Measurements from ENCODE around the gene MAML3.

Gene MAML3

GRCh38 chr4:140126261-140126660 is 27.7 kb downstream of the MAML3 start:
- DNase-seq (ENCODE audit: low spot score), result no peak

GRCh38 chr4:140125374-140125773 is 28.6 kb downstream of the MAML3 start:
- no peak for DNase-seq (ENCODE audit: low spot score)

- DNase-seq (ENCODE audit: low spot score), result no peak
These were observed 30.2 kb downstream of the MAML3 start for GRCh38 chr4:140123666-140124377.

GRCh38 chr4:140122891-140123290 is 31.1 kb downstream of the MAML3 start:
- DNase-seq (ENCODE audit: low spot score), result no peak

GRCh38 chr4:140121646-140122045 is 32.3 kb downstream of the MAML3 start:
- DNase-seq (ENCODE audit: low spot score), result no peak

GRCh38 chr4:140118931-140119640 is 34.9 kb downstream of the MAML3 start:
- DNase-seq (ENCODE audit: low spot score), result no peak

GRCh38 chr4:140117947-140118346 is 36.0 kb downstream of the MAML3 start:
- DNase-seq (ENCODE audit: low spot score), result no peak

GRCh38 chr4:140116442-140117104 is 37.4 kb downstream of the MAML3 start:
- DNase-seq (ENCODE audit: low spot score), result no peak

GRCh38 chr4:140115140-140115539 is 38.8 kb downstream of the MAML3 start:
- DNase-seq (ENCODE audit: low spot score), result no peak

GRCh38 chr4:140113653-140114052 is 40.3 kb downstream of the MAML3 start:
- DNase-seq (ENCODE audit: low spot score), result no peak

GRCh38 chr4:140112576-140112975 is 41.4 kb downstream of the MAML3 start:
- no peak for DNase-seq (ENCODE audit: low spot score)

GRCh38 chr4:140111256-140111655 is 42.7 kb downstream of the MAML3 start:
- no peak for DNase-seq (ENCODE audit: low spot score)

GRCh38 chr4:140110542-140111215 is 43.3 kb downstream of the MAML3 start:
- no peak for DNase-seq (ENCODE audit: low spot score)

- DNase-seq (ENCODE audit: low spot score), result peak; percentile 66
These were observed 44.2 kb downstream of the MAML3 start for GRCh38 chr4:140109737-140110136.

- DNase-seq (ENCODE audit: low spot score), result no peak
These were observed 44.7 kb downstream of the MAML3 start for GRCh38 chr4:140109292-140109691.

- DNase-seq (ENCODE audit: low spot score), result no peak
These were observed 45.2 kb downstream of the MAML3 start for GRCh38 chr4:140108713-140109230.

- no peak for DNase-seq (ENCODE audit: low spot score)
These were observed 45.7 kb downstream of the MAML3 start for GRCh38 chr4:140108243-140108642.

- no peak for DNase-seq (ENCODE audit: low spot score)
These were observed 47.6 kb downstream of the MAML3 start for GRCh38 chr4:140106289-140106844.

GRCh38 chr4:140105436-140105835 is 48.5 kb downstream of the MAML3 start:
- DNase-seq (ENCODE audit: low spot score), result no peak

- DNase-seq (ENCODE audit: low spot score), result no peak
These were observed 50.3 kb downstream of the MAML3 start for GRCh38 chr4:140103676-140104075.

GRCh38 chr4:140102421-140102820 is 51.6 kb downstream of the MAML3 start:
- no peak for DNase-seq (ENCODE audit: low spot score)

- no peak for DNase-seq (ENCODE audit: low spot score)
These were observed 53.2 kb downstream of the MAML3 start for GRCh38 chr4:140100771-140101170.
